DMS153 treated with DMSO at 0.1 percent for 48 hours (cell line): Measurements from ENCODE around the gene OR10A4.
"Not testable (repeated sequence)": the region's sequence is repeated elsewhere in the genome, so short reads cannot be mapped to it uniquely, and the experiment has no call there.

Experiments used
- DNase-seq: peaks from one replicate; lab custom pipeline; 2025; ENCODE audit not compliant: unreplicated experiment; lab: John Stamatoyannopoulos, UW

The OR10A4 gene

DNA sequence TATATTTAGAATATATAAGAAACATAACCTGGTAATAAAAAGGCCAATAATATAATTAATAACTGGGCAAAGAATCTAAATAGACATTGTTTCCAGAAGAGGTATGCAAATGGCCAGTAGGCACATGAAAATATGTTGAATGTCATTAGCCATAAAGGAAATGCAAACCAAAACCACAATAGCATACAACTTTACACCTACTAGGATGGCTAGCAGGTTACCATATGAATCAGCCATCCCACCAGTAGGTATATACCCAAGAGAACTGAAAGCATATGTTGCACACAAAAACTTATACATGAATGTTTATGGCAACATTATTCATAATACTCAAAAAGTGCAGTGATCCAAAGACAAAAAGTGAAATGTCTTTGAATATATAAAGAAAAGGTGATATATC is 18.6 kb downstream of the OR10A4 start:
- DNase-seq, result no peak

DNA sequence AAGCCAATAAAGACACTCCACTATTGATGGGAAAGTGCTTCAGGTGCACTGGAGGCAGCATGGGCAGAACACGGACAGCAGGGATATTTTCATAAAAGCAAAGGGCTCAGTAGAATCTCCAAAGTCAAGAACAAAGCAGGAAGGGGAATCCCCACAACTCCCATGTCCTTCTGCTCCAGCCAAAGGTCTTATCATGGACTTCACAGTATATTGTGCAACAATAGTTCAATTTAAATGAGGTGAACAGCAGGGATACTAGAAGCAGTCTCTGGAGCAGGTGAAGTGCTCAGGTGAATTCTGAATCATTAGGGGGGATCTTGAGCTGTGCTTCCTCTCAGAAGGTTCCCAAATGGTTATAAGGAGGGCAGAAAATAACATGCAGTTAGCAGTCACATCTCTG is 22.5 kb downstream of the OR10A4 start:
- no peak for DNase-seq

DNA sequence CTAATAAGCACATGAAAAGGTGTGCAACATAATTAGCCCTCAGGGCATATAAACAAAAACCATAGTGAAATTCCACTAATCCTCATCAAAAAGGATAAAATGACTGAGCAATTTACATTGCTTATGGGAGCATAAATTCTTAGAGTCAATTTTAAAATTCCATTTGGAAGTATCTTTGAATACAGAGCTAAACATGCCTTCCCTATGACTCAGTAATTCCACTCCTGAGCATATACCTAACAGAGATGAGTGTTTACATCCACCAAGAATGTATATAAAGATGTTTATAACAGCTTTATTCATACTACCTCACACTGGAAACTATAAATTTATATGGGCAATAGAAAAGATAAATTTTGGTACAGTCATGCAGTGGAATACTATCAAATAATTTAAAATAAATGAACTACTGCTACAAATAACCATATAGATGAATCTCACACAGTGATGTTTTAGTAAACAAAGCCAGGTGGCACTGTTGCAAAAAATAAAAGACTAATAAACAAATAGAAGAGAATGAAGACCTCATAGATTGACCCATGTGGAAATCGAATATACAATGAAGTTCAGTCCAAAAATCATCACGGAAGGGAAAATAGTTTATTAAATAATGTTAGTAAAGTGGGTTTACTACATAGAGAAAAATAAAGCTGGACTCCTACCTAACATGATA is 24.0 kb downstream of the OR10A4 start:
- no peak for DNase-seq

DNA sequence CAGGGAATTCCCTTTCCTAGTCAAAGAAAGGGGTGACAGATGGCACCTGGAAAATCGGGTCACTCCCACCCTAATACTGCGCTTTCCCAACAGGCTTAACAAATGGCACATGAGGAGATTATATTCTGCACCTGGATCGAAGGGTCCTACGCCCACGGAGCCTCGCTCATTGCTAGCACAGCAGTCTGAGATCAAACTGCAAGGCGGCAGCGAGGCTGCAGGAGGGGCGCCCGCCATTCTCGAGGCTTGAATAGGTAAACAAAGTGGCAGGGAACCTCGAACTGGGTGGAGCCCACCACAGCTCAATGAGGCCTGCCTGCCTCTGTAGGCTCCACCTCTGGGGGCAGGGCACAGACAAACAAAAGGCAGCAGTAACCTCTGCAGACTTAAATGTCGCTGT is 28.4 kb downstream of the OR10A4 start:
- DNase-seq, result not testable (repeated sequence)

DNA sequence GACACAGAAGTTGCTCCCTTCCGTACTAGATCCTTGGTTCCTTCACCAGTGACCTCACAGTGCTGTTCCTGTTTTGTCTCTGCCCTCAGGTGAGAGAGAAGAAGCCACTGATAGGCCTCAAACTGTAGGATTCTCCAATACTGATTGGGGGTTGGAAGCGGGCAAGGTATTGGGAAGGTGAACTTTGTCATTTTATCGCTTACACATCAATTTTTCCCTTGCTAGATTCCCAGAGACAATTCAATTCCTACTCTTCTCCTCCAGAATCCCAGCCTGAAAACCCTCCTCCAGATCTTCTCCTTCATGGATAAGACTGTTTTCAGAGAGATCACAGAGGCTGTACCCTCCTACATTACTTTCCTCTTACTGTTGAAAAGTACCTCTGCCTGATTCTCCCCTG is 35.0 kb downstream of the OR10A4 start:
- DNase-seq, result no peak

DNA sequence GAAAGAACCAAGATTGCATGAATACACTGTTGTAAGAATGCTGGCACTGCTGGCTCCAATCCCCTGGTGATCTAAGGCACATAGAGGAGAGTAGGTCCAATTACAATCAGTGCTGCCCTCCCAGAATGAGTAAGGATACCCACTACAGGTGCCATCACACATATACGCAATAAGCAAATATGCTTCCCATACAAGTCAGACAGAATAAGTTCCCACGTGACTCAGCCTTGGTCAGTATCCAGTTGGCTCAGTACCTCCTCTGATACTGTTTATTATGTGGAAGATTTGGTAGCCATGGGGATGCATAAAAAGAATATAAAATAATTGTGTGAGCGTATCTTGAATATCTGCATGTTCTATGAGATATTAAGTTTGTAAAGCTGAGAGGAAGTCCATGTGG is 35.5 kb downstream of the OR10A4 start:
- no peak for DNase-seq

DNA sequence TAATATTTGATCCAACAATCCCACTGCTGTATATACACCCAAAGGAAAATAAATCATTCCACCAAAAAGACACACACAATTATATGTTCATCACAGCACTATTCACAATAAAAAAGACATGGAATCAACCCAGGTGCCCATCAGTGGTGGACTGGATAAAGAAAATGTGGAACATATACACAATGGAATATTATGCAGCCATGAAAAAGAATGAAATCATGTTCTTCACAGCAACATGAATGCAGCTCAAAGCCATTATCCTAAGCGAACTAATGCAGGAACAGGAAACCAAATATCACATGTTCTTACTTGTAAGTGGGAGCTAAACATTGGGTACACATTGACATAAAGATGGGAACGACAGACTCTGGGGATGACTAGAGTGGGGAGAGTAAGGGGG is 43.3 kb downstream of the OR10A4 start:
- no peak for DNase-seq

DNA sequence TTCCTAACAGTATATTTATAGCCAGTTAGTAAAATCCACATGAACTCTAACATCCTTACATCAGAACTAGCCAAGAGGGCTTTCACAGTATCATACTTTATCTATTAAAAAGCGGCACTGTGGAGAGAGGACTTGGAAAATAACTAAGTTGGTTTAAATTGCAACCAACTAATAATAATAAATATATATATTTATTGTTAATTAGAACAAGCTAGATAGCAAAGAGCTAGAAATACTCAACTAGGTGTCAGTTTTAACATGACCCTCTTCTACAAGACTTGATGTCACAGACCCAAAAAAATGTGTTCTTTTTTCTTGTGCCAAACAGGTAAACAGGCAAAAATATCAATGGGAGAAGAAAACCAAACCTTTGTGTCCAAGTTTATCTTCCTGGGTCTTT is 44.3 kb downstream of the OR10A4 start, which contains the start of gene OR2D3:
TSS of gene OR2D3 (plus strand) at position 301 of the 400 bp plus-strand sequence. CDS start at position 301, 0 bp downstream.
- no peak for DNase-seq

DNA sequence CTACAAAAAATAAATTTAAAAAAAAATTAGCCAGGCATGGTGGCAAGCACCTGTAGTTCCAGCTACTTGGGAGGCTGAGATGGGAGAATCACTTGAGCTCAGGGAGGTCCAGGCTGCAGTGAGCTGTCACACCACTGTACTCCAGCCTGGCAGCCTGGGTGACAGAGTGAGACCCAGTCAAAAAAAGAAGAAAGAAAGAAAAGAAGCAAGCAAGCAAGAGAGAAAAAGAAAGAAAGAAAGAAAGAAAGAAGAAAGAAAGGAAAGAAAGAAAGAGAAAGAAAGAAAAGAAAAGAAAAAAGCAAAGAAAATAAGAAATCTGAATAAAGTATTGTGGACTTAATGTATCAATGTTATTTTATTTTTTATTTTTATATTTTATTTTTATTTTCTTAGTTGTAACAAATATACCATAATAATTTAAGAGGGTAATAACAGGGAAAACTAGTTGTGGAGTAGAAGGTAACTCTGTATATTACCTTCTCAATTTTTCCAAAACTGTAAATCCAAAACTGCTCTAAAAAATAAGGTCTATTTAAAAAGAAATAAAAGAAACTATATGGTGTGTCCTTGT is 48.7 kb downstream of the OR10A4 start:
- no peak for DNase-seq

DNA sequence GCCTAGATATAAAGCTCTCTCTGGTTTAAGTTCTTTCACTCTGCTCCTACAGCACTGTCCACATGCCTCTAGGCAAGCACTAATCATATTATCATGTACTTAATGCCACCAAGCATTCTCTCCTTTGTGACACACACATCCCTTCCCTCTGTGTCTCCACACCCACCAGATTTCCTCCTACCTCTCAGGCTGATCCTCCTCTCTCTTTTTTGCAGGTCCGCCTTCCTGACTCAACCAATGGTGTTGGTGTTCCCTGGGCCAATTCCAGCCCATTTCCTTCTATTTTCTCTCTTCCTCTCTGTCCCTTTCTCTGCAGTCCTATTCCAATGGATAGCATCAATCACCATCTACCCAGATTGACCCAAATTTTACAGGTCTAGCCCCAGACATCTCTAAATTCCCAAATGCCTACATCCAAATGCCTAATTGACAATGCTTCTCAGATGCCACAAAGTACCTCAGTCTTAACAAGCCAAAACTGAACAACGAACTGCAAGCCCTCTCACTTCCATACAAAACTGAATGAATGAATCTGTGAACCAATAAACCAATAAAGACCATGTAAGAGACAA is 49.3 kb downstream of the OR10A4 start:
- DNase-seq, result peak; percentile 32

DNA sequence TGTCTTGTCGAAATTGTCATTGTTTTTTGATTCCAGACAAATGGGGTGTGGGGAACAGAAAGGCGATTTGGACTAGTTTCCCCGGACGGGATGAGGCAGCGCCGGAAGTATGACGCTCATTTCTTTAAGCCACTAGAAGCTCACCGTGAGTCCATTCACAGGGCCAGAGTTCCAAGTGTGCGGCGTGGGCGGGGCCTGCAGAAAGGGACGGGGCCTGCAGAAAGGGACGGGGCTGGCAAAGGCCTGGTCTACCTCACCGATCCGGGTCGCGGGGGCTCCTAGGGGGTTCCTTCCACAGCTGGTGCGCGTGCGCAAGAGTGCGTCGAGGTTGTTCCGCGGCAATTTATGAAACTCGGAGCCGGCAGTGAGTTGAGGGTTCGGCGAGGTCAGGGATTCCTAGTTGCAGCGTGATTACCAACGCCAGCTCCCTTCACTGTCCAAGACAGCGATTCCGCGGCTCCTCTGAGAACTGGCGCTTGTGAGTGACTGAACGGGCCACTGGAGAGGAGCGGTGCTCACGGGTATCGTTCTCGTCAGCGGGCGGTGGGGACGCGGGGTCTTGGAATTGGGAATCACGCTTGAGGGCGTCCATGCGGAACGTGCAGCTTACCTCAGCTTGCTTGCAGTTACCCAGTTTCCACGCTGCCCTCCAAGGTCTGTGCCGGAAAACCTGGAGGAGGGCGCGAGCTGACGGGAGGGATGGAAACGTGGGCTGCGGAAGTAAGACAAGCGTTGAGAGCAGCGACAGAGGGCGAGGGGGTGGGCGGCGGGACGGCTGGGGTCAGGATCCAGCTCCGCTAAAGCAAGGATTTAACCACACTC is 50.0 kb downstream of the OR10A4 start, which contains the start of gene ZNF215:
TSS of gene ZNF215 (plus strand) at position 219 of the 822 bp plus-strand sequence. CDS start 5,847 bp downstream, outside the sequence.
- DNase-seq, result peak; percentile 67

DNA sequence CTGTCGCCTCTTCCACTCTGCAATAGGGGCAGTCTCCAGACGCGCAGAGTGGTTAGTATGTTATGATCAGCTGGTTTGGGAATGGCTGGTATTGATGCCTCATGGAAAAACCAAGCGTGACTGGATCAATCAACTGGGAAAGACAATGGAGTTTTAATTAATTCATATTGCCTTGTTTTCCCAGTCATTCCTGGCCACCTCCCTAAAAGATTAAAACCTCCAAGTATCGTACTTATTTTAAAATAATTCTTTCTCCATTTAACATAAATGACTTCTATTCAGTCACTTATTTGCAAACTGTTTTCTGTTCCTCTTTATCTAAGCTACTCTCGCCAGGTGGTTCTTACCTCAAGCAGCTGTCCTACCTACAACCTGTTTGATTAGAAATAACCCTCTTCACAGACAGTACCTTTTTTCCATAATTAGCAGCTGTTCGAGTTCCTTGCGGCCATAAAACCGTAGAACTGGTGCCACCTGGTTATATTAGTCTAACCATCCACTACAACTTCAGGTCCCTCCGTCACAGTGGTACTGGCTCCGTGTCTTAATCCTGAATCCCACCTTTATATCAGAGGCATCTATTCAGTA is 50.7 kb downstream of the OR10A4 start:
- DNase-seq, result no peak
